Measurements from ENCODE around the gene ZNF532.

The ZNF532 gene

DNA sequence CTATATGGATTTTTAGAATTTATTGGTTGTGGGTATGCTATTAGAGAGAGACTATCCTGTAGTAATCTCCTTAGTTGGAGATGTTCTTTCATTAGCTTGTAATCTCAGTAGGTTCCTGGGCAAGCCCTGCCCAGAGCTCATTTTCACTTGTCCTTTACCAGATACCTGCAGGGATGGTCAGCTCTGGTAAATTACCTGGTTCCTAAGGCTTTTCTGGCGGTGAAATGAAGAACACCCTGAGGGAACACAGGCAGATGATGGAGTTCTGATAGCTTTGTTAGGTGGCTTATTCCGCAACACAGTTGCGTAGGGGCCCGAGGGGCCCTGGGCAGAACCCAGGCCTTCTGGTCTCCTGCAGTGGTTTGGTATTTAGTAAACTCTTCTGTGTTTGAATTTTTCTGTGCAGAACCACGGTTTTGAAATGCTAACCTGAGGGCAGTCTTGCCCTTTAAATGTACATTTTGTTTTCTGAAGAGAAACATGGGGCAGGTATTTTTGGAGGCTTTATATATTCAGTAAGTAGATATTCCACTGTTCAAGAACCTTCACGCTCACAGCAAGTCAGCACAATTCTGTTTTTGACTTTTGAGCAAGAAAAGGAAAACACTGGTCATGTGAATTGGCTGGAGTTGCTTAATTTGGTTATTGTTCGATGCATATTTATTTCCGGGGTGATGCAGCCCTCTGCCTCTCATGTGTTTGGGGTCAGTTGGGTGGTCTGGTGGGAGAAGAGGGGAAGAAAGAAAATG, 22.4 kb downstream of the ZNF532 start:
- TF ChIP-seq, protein P1, sequence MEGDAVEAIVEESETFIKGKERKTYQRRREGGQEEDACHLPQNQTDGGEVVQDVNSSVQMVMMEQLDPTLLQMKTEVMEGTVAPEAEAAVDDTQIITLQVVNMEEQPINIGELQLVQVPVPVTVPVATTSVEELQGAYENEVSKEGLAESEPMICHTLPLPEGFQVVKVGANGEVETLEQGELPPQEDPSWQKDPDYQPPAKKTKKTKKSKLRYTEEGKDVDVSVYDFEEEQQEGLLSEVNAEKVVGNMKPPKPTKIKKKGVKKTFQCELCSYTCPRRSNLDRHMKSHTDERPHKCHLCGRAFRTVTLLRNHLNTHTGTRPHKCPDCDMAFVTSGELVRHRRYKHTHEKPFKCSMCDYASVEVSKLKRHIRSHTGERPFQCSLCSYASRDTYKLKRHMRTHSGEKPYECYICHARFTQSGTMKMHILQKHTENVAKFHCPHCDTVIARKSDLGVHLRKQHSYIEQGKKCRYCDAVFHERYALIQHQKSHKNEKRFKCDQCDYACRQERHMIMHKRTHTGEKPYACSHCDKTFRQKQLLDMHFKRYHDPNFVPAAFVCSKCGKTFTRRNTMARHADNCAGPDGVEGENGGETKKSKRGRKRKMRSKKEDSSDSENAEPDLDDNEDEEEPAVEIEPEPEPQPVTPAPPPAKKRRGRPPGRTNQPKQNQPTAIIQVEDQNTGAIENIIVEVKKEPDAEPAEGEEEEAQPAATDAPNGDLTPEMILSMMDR (conservative IDR thresholded peaks at IDR 0.05), result no peak
- H3K27ac ChIP-seq, result no peak overlapping the region

DNA sequence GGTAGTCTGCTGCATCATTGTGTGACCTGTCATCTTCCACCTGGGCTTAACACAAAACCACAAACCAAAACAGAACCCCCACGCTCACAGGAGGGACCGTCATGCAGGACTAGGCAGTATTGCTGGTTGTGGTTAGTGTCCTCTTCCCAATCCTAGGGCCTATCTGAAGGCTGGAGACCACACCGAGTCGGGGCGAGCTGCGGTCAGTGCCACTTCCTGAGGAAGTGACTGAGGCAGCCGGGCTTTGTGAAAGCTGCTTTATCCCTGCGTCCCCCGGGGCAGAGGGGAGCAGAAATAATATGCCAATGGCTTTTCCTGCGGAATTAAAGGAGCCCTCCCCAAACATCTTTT, 22.9 kb downstream of the ZNF532 start:
- H3K27ac ChIP-seq, result no peak overlapping the region
- TF ChIP-seq, protein P1 (conservative IDR thresholded peaks at IDR 0.05), result no peak

DNA sequence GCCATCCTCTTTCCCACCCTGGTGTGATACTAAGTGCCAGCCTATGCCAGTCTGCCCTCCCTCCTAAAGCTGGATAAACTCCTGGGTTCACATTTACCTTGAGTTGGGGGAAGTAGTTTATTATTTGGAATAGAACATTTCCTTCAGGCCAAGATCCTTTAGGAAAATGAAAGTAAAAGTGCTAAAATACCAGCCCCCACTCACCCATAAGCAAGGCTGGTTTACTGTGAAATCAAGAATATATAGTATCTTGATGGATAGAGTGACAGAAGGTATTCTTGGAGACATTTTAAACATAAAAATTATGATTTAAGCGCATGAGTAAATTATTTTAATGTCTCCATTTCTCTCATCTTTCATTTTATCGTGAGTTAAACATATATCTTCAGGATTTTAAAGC, 27.1 kb downstream of the ZNF532 start:
- TF ChIP-seq, protein P1 (conservative IDR thresholded peaks at IDR 0.05), result no peak
- H3K27ac ChIP-seq, result no peak overlapping the region

DNA sequence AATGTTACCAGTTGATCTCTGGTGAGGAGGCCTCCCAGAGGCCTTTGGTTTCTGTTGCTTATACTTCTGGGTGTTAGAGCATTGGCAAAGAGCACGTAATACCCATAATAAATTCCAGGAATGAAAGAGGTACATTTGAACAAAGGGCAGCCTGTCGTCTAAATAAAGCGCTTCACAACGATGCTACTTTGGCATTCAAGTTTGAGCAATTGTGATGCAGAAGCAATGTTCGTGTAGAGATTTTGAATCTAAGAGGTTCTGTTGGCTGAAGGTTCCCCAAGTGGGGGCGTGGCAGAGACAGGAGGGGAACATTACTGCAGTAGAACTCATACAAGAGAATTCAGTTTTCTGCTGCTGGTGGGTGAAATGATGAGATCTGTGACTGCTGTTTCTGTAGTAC, 27.8 kb downstream of the ZNF532 start:
- no peak overlapping the region for H3K27ac ChIP-seq
- TF ChIP-seq, protein P1 (conservative IDR thresholded peaks at IDR 0.05), result no peak

DNA sequence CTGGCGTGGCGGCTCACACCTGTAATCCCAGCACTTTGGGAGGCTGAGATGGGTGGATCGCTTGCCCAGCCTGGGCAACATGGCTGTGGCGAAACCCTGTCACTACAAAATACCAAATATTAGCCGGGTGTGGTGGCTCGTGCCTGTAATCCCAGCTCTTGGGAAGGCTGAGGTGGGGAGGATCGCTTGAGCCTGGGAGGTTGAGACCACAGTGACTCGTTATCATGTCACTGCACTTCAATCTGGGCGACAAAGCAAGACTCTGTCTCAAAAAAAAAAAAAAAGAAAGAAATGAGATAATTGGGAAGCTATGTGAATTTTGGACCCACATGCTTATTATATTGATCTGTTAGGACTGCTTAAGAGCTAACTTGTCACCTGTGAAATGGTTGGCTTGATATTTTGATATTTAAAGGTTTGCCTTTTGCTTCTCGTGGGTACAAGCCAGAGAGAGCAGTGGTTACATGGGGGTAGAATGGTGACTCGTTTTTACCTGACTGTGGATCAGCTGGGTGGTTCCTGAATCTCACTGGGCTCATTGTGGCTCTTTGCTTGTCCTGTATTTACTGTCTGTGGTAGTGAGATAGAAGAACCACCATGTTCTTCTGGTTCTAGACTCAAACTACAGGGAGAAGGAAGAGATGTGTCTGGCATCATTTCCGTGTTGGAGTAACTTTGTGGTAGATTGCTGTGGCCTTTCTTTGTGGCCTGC, 28.9 kb downstream of the ZNF532 start:
- TF ChIP-seq, protein P1 (conservative IDR thresholded peaks at IDR 0.05), result no peak
- H3K27ac ChIP-seq, result no peak overlapping the region

DNA sequence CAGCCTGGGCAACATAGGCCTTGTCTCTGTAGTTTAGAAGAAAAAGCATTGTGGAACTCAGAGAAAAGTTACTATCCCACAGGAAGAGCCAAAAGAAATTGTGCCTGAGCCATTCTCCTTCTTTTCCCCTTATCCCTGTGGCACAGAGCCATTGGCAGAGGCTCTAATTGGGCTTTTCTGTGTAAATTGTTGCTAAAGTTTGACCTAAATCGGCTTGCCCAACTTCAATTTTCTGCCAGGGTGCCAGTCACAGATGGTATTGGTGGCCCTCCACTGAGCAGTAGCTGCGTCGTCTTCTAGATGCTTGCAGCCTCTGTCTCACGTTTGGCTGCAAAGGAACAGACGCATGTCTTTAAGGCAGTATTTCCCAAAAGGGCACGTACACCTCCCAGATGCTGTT, 30.3 kb downstream of the ZNF532 start:
- H3K27ac ChIP-seq, result no peak overlapping the region
- TF ChIP-seq, protein P1 (conservative IDR thresholded peaks at IDR 0.05), result no peak

DNA sequence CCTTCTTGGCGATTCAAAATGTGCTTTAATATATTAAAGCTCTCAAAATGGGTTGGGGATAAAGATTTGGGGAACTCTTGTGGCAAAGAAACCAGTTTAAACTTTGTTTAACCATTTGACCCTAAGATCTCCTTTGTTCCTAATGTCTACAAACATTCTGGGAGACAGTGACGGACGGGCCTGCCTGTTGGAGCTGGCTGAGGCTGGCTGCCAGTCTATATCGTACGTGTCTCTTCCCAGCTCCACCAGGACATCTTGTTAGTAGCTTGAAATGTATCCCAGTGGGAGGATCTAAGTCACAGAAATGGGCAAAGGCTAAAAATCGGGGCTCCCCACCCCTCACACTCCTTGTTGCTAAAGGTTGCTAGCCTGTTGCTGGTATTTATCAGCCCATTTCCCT, 30.7 kb downstream of the ZNF532 start:
- no peak overlapping the region for H3K27ac ChIP-seq
- TF ChIP-seq, protein P1 (conservative IDR thresholded peaks at IDR 0.05), result no peak
